Natural killer cell (primary cell): ENCODE results near the gene IFNA6. TPM values are rescaled to one million over a fixed set of nuclear protein-coding genes. Genes with fewer than 3 reads are reported as not detected.

Experiments used
- ATAC-seq, 3 donors: fragments of 150-1000 bp in 2 of 3; fragments of 200-7000 bp in 1 of 3; cut with Tn5 transposase; 1 replicate in 1 of 3; 2 replicates in 2 of 3; pipeline ENCODE4 v1.10.0; 2021; ENCODE audit warnings: mild to moderate bottlenecking in 2 of 3, moderate library complexity in 2 of 3
- DNase-seq, 2 donors: peaks; one replicate each; pipeline versions ENCODE4 v3.0.0 to v3.0.0-alpha.2; 2013 to 2021; ENCODE audit warnings: mixed read lengths in 1 of 2
- H3K27ac ChIP-seq: one replicate; pipeline ENCODE4 v1.5.1; 2013; ENCODE audit warnings: mild to moderate bottlenecking, low read length
- H3K27me3 ChIP-seq: one replicate; pipeline ENCODE4 v1.6.1; 2013; ENCODE audit warnings: low read length; ENCODE audit not compliant: control insufficient read depth, insufficient read depth
- H3K36me3 ChIP-seq: one replicate; pipeline ENCODE4 v1.6.1; 2013; ENCODE audit warnings: low read length; ENCODE audit not compliant: control insufficient read depth, insufficient read depth
- H3K4me1 ChIP-seq: one replicate; pipeline ENCODE4 v1.6.1; 2013; ENCODE audit warnings: low read length; ENCODE audit not compliant: control insufficient read depth, insufficient read depth
- H3K4me3 ChIP-seq: one replicate; pipeline ENCODE4 v1.5.1; 2013; ENCODE audit warnings: low read length
- H3K9me3 ChIP-seq: one replicate; pipeline ENCODE4 v1.6.1; 2013; ENCODE audit warnings: low read length; ENCODE audit not compliant: control insufficient read depth, insufficient read depth
- H3K27ac Mint-ChIP-seq, 2 donors: one replicate each; pipeline ENCODE4 v1.8.0; 2022; ENCODE audit warnings: mild to moderate bottlenecking in 2 of 2, mixed read lengths in 2 of 2, moderate library complexity in 1 of 2
- H3K27me3 Mint-ChIP-seq, 2 donors: one replicate each; pipeline ENCODE4 v1.8.0; 2022; ENCODE audit warnings: low read depth in 2 of 2, mixed read lengths in 2 of 2
- H3K36me3 Mint-ChIP-seq: one replicate; pipeline ENCODE4 v1.8.0; 2022; ENCODE audit warnings: mixed read lengths
- H3K4me1 Mint-ChIP-seq, 2 donors: one replicate each; pipeline ENCODE4 v1.8.0; 2022; ENCODE audit warnings: mixed read lengths in 2 of 2
- H3K4me3 Mint-ChIP-seq: one replicate; pipeline ENCODE4 v1.8.0; 2022; ENCODE audit warnings: mild to moderate bottlenecking, moderate library complexity, mixed read lengths
- H3K9me3 Mint-ChIP-seq, 2 donors: one replicate each; pipeline ENCODE4 v1.8.0; 2022; ENCODE audit warnings: mixed read lengths in 2 of 2
- CTCF ChIP-seq: fragments of 200-600 bp; IDR thresholded peaks from one replicate; pipeline ENCODE4 v1.8.0; 2022; ENCODE audit warnings: antibody characterized with exemption
- WGBS: methylation state at CpG from one replicate; pipeline ENCODE4 v1.1.7; 2013; ENCODE audit warnings: missing lambda C conversion rate; ENCODE audit not compliant: insufficient coverage; 5-methylcytosine and 5-hydroxymethylcytosine counted together
- intact Hi-C: fragments of 100-400 bp; cut with micrococcal nuclease; formaldehyde crosslinking; loops from one replicate; pipeline ENCODE4 v1.14.2; 2022
- total RNA-seq, 4 donors: library from RNA; stranded (reverse); fragments of 120-200 nt in 1 of 4; gene quantifications; one replicate each; pipeline versions ENCODE4 v1.2.3 to v1.2.4, GENCODE V29; 2013 to 2022

IFNA6 gene
- total RNA-seq = not detected
- total RNA-seq (2013) = not detected

- intact Hi-C loops = no loop called here
- no peaks in the 10 kb centered on the region for H3K4me1 ChIP-seq
These were observed at the start of gene IFNA6 for GRCh38 chr9:21350787-21351186. Gene IFNA6, minus strand, starts transcription at chr9:21350887. Its CDS starts 0 bp downstream, at chr9:21350887.

GRCh38 chr9:21399956-21400355, 49.3 kb upstream of the IFNA6 start:
- Histone ChIP-seq H3K27ac (no peak overlapping the region), H3K4me3 (no peak overlapping the region), H3K9me3 (no peaks in the 10 kb centered on the region), H3K36me3 (no peaks in the 10 kb centered on the region), H3K4me1 (peaks cover 14% of the 10 kb centered on the region), H3K27me3 (peaks cover 44% of the 10 kb centered on the region)
- ATAC-seq = no peak
- no peak for DNase-seq
- 34% methylated on average over 3 of the region's 3 CpGs for WGBS
- Mint-ChIP-seq H3K4me3 (no peak overlapping the region), H3K4me1 (peaks cover 10 to 15% of the 10 kb centered on the region in 2 donors), H3K9me3 (no peaks in the 10 kb centered on the region), H3K27ac (no peak overlapping the region), H3K36me3 (no peaks in the 10 kb centered on the region), H3K27me3 (peaks cover 43 to 79% of the 10 kb centered on the region in 2 donors)
- no peak for TF ChIP-seq CTCF
- intact Hi-C loops = no loop called here

More at GRCh38 chr9:21350787-21351186, at the start of gene IFNA6:
- ATAC-seq (no peak), DNase-seq (no peak)
- WGBS = no CpG with 5 or more reads among the region's 1 CpG
- H3K9me3 ChIP-seq = no peaks in the 10 kb centered on the region
- H3K36me3 Mint-ChIP-seq = no peaks in the 10 kb centered on the region
- H3K9me3 Mint-ChIP-seq = peaks cover 0 to 4% of the 10 kb centered on the region in 2 donors
- no peaks in the 10 kb centered on the region for H3K4me1 Mint-ChIP-seq
- H3K27ac ChIP-seq = no peak within 1 kb of the TSS
- H3K36me3 ChIP-seq = no peaks in the 10 kb centered on the region
- H3K4me3 ChIP-seq = no peak within 1 kb of the TSS
- no peak within 1 kb of the TSS for H3K4me3 Mint-ChIP-seq
- H3K27me3 Mint-ChIP-seq = peaks cover 26 to 36% of the 10 kb centered on the region in 2 donors
- H3K27me3 ChIP-seq = peaks cover 2% of the 10 kb centered on the region
- H3K27ac Mint-ChIP-seq = no peak within 1 kb of the TSS
- no peak for TF ChIP-seq CTCF

- no peak for TF ChIP-seq CTCF
- Histone ChIP-seq H3K4me3 (no peak overlapping the region), H3K27ac (no peak overlapping the region), H3K27me3 (peaks cover 46% of the 10 kb centered on the region), H3K9me3 (no peaks in the 10 kb centered on the region), H3K4me1 (peaks cover 14% of the 10 kb centered on the region), H3K36me3 (no peaks in the 10 kb centered on the region)
- H3K9me3 Mint-ChIP-seq = no peaks in the 10 kb centered on the region
- no peak overlapping the region for H3K27ac Mint-ChIP-seq
- WGBS = 95% methylated on average over 1 of the region's 5 CpGs
- no peak overlapping the region for H3K4me3 Mint-ChIP-seq
- peaks cover 45 to 77% of the 10 kb centered on the region in 2 donors for H3K27me3 Mint-ChIP-seq
- no peaks in the 10 kb centered on the region for H3K36me3 Mint-ChIP-seq
- DNase-seq (no peak), ATAC-seq (no peak)
- H3K4me1 Mint-ChIP-seq = peaks cover 10 to 15% of the 10 kb centered on the region in 2 donors
- intact Hi-C loops = no loop called here
These were observed 48.3 kb upstream of the IFNA6 start for GRCh38 chr9:21398955-21399489.
